Spleen (tissue), 11 donors: ENCODE measurements around the gene CYTH2. TPM values are rescaled to one million over a fixed set of nuclear protein-coding genes. Genes with fewer than 3 reads are reported as not detected.

ENCODE experiments used
- DNase-seq: peaks from one replicate; pipeline ENCODE4 v3.0.0-alpha.2; 2020
- H3K27ac ChIP-seq, 8 donors: fragments of 200-600 bp; sonication (generic) in 7 of 8; 1 replicate in 4 of 8; 2 replicates in 4 of 8; pipeline versions ENCODE4 v1.5.0 to v1.8.0; 2016 to 2021; ENCODE audit warnings: inconsistent platforms in 4 of 8, mild to moderate bottlenecking in 4 of 8, moderate library complexity in 1 of 8
- H3K27me3 ChIP-seq, 7 donors: fragments of 200-600 bp; sonication (generic) in 6 of 7; replicated peaks in 1 of 7; 1 replicate in 4 of 7; 2 replicates in 3 of 7; pipeline versions ENCODE4 v1.5.0 to v1.8.0; 2016 to 2021; ENCODE audit warnings: inconsistent platforms in 3 of 7, mild to moderate bottlenecking in 1 of 7
- H3K36me3 ChIP-seq, 6 donors: fragments of 200-600 bp; sonication (generic) in 5 of 6; 1 replicate in 4 of 6; 2 replicates in 2 of 6; pipeline versions ENCODE4 v1.5.0 to v1.8.0; 2016 to 2021; ENCODE audit warnings: inconsistent platforms in 2 of 6
- H3K4me1 ChIP-seq, 6 donors: fragments of 200-600 bp; sonication (generic) in 5 of 6; 1 replicate in 3 of 6; 2 replicates in 3 of 6; pipeline versions ENCODE4 v1.5.0 to v1.8.0; 2016 to 2021; ENCODE audit warnings: inconsistent platforms in 3 of 6
- H3K4me3 ChIP-seq, 8 donors: fragments of 200-600 bp; sonication (generic) in 7 of 8; 1 replicate in 4 of 8; 2 replicates in 4 of 8; pipeline versions ENCODE4 v1.5.0 to v1.8.0; 2016 to 2021; ENCODE audit warnings: inconsistent platforms in 4 of 8, mild to moderate bottlenecking in 4 of 8, moderate library complexity in 2 of 8
- H3K9me3 ChIP-seq, 8 donors: fragments of 200-600 bp; sonication (generic) in 7 of 8; 1 replicate in 4 of 8; 2 replicates in 4 of 8; pipeline versions ENCODE4 v1.5.0 to v1.8.0; 2016 to 2021; ENCODE audit warnings: inconsistent platforms in 4 of 8
- POLR2A ChIP-seq, 3 donors: fragments of 450-650 bp; IDR thresholded peaks; one replicate each; pipeline ENCODE4 v1.5.1; 2017; ENCODE audit warnings: antibody characterized with exemption in 3 of 3, mild to moderate bottlenecking in 1 of 3
- POLR2AphosphoS5 ChIP-seq, 3 donors: sonication (generic); formaldehyde crosslinking; IDR thresholded peaks; one replicate each; pipeline ENCODE4 v1.5.1; 2017; ENCODE audit warnings: antibody characterized with exemption in 3 of 3
- WGBS, 5 donors: extraction: QIAGEN DNeasy Blood & Tissue Kit in 3 of 5; methylation state at CpG; one replicate each; pipeline versions ENCODE4 v1.1.5 to v1.1.7; 2013 to 2018; 5-methylcytosine and 5-hydroxymethylcytosine counted together
- intact Hi-C: fragments of 100-400 bp; cut with DNase I; formaldehyde crosslinking; loops from one replicate; pipeline ENCODE4 v1.15.0; 2023; ENCODE audit warnings: low total_unique reads
- polyA plus RNA-seq, 3 donors: library from polyadenylated mRNA; stranded (reverse); fragments of 200-250 nt; gene quantifications; one replicate each; pipeline ENCODE4 v1.2.1, GENCODE V29; 2013
- total RNA-seq, 7 donors: library from RNA; depleted of rRNA in 3 of 7; stranded (reverse); fragments of >200 nt in 3 of 7; fragmentation: NEBNext Ultra II Directional in 4 of 7; extraction: Animal tissue kit (Norgen Biotek cat#: 25700) in 4 of 7; gene quantifications; one replicate each; pipeline versions ENCODE4 v1.1.0 to v1.2.1, GENCODE V29; 2016 to 2021
- TF ChIP-seq, protein P1 (sequence below), 11 experiments: fragments of 200-600 bp in 7 of 11; fragments of 450-650 bp in 4 of 11; sonication (generic) in 4 of 11; IDR thresholded peaks in 8 of 11; conservative IDR thresholded peaks in 3 of 11; 1 replicate in 7 of 11; 2 replicates in 4 of 11; pipeline versions ENCODE4 v1.4.0 to v1.8.0; 2016 to 2021; ENCODE audit warnings: antibody characterized with exemption in 11 of 11, inconsistent platforms in 4 of 11, mild to moderate bottlenecking in 1 of 11
- donor health status: healthy with polysubstance abuse.
- donor health status: DM: no; HTN: no; CAD: no; lungs with moderate emphysema.
- donor health status: DM: no; HTN: no; CAD: no.
- donor health status: Bipolar disorder and iron deficiency.
- donor health status: healthy.
- donor health status: DM: no; HTN: no; CAD: no.
- donor health status: DM: yes; HTN: yes; CAD: no.

The CYTH2 gene
- total and polyA plus RNA-seq, 10 donors = 22.6 to 66.4 (median 40.7) TPM

DNA sequence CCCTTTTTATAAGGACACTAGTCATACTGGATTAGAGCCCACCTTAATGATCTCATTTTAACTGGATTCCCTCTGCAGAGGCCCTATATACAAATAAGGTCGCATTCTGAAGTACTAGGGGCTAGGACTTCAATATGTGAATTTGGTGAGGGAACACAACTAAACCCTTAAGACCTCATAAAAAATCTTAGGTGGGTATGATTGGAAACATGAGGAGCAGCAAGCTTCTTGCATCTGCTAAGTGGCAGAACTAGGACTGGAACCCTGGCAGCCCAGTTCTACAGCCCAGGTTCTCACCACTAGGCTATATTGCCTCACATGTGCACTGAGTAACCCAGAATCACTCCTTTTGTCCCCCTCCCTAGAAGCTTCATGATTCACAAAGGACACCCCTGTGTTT, 40.5 kb upstream of the CYTH2 start:
- Histone ChIP-seq H3K9me3 (no peaks in the 10 kb centered on the region), H3K36me3 (no peaks in the 10 kb centered on the region), H3K27ac (no peak overlapping the region), H3K4me1 (peaks cover 0 to 10% (median 9%) of the 10 kb centered on the region in 6 donors), H3K4me3 (no peak overlapping the region), H3K27me3 (no peaks in the 10 kb centered on the region)
- WGBS, 5 donors = 80 to 100% (median 94%) methylated on average over 1 of the region's 1 CpG
- TF ChIP-seq POLR2A (IDR thresholded peaks at IDR 0.05) (no peak), POLR2AphosphoS5 (IDR thresholded peaks at IDR 0.05) (no peak)
- TF ChIP-seq, protein P1, sequence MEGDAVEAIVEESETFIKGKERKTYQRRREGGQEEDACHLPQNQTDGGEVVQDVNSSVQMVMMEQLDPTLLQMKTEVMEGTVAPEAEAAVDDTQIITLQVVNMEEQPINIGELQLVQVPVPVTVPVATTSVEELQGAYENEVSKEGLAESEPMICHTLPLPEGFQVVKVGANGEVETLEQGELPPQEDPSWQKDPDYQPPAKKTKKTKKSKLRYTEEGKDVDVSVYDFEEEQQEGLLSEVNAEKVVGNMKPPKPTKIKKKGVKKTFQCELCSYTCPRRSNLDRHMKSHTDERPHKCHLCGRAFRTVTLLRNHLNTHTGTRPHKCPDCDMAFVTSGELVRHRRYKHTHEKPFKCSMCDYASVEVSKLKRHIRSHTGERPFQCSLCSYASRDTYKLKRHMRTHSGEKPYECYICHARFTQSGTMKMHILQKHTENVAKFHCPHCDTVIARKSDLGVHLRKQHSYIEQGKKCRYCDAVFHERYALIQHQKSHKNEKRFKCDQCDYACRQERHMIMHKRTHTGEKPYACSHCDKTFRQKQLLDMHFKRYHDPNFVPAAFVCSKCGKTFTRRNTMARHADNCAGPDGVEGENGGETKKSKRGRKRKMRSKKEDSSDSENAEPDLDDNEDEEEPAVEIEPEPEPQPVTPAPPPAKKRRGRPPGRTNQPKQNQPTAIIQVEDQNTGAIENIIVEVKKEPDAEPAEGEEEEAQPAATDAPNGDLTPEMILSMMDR (IDR thresholded peaks at IDR 0.05 in 8 of 11, conservative IDR thresholded peaks at IDR 0.05 in 3 of 11) = no peak
- no peak for DNase-seq
- intact Hi-C loops = no loop called here

DNA sequence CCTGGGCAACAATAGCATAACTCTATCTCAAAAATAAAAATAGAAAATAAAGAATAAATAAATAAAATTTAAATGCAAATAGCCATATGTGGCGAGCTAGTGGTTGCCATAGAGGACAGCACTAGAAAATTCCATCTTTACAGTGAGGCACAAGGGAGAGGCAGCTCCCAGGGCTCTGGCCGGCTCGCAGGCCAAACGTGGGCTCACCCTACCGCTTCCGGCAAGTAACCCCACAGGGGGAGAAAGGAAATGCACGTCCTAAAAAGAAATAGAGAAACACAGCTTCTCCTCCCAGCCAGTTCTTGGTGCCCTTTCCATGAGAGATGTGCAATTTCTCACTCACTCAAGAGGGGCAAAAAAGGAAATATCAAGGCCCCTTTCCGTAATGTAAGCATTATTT, 35.8 kb upstream of the CYTH2 start:
- peaks cover 0 to 39% (median 4%) of the 10 kb centered on the region in 7 donors for H3K27me3 ChIP-seq
- TF ChIP-seq POLR2A (IDR thresholded peaks at IDR 0.05) (no peak), POLR2AphosphoS5 (IDR thresholded peaks at IDR 0.05) (no peak)
- TF ChIP-seq, protein P1 (IDR thresholded peaks at IDR 0.05 in 8 of 11, conservative IDR thresholded peaks at IDR 0.05 in 3 of 11) = no peak
- H3K4me1 ChIP-seq = no peaks in the 10 kb centered on the region
- H3K4me3 ChIP-seq = no peak overlapping the region
- no peak overlapping the region for H3K27ac ChIP-seq
- H3K36me3 ChIP-seq = no peaks in the 10 kb centered on the region
- intact Hi-C loops = no loop called here
- WGBS, 5 donors = 61 to 83% (median 67%) methylated on average over 8 of the region's 8 CpGs
- H3K9me3 ChIP-seq = no peaks in the 10 kb centered on the region
- DNase-seq = no peak

DNA sequence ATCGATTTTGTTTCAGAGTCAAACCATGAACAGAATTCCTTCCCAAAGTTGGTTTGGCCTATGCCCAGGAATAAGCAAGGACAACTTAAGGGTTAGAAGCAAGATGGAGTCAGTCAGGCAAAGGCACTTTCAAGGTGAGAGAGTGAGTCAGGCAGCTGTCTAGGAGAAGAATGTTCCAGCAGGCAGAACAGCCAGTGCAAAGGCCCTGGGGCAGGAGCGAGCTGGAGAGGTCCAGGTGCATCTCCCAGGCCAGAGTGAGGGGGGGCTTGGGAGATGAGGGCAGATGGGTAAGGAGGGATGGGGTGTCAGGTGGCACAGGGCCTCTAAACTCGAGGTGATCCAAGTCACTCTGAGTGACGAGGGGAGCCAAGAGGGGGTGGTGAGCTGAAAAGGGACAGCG, 32.6 kb upstream of the CYTH2 start:
- Histone ChIP-seq H3K4me3 (no peak overlapping the region), H3K9me3 (no peaks in the 10 kb centered on the region), H3K27ac (no peak overlapping the region), H3K27me3 (peaks cover 0 to 71% (median 10%) of the 10 kb centered on the region in 7 donors), H3K36me3 (peaks cover 0 to under 1% (median 0%) of the 10 kb centered on the region in 6 donors), H3K4me1 (no peaks in the 10 kb centered on the region)
- no peak for DNase-seq
- intact Hi-C loops = no loop called here
- WGBS, 5 donors = 79 to 89% (median 82%) methylated on average over 5 of the region's 5 CpGs
- TF ChIP-seq POLR2AphosphoS5 (IDR thresholded peaks at IDR 0.05) (no peak), POLR2A (IDR thresholded peaks at IDR 0.05) (no peak)
- TF ChIP-seq, protein P1 (IDR thresholded peaks at IDR 0.05 in 8 of 11, conservative IDR thresholded peaks at IDR 0.05 in 3 of 11) = no peak

DNA sequence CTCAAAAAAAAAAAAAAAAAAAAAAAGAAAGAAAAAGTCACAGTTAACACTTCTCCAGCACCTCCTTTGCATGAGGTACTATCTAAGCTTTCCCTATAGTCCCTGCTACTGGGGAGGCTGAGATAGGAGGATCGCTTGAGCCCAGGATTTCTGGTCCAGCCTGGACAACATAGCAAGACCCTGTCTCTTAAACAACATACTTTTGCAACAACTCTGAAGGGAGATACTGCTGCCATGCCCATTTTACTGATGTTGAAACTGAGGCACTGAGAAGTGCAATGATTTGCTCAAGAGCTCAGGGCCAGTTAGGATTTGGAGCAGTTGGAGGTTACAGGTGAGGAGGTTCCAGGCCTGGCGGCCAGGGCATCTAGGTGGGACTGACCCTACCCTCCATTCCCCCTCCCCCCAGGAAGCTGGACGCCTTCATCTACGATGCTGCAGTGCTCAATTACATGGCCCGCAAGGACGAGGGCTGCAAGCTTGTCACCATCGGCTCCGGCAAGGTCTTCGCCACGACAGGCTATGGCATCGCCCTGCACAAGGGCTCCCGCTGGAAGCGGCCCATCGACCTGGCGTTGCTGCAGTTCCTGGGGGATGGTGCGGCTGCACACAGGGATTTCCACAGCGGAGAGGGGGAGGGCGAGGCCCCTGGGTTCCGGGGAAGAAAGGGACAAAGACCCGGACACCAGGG, 27.7 kb upstream of the CYTH2 start:
- DNase-seq = no peak
- Histone ChIP-seq H3K27me3 (peaks cover 0 to 81% (median 29%) of the 10 kb centered on the region in 7 donors), H3K27ac (no peak overlapping the region), H3K4me3 (no peak overlapping the region), H3K4me1 (peaks cover 10 to 29% (median 25%) of the 10 kb centered on the region in 6 donors), H3K36me3 (peaks cover 0 to 5% (median 0%) of the 10 kb centered on the region in 6 donors), H3K9me3 (no peaks in the 10 kb centered on the region)
- 93 to 97% (median 94%) methylated on average over 20 of the region's 20 CpGs for WGBS, 5 donors
- TF ChIP-seq POLR2A (IDR thresholded peaks at IDR 0.05) (no peak), POLR2AphosphoS5 (IDR thresholded peaks at IDR 0.05) (no peak)
- TF ChIP-seq, protein P1 (IDR thresholded peaks at IDR 0.05 in 8 of 11, conservative IDR thresholded peaks at IDR 0.05 in 3 of 11) = no peak
- intact Hi-C loops = no loop called here
